ENCODE results near the gene ATE1. TPM values are rescaled to one million over a fixed set of nuclear protein-coding genes. Genes with fewer than 3 reads are reported as not detected.

ATE1 gene
- total and polyA plus RNA-seq, 10 of the 15 experiments (the other 5 are each of a cell fraction or from before 2014, with no cell fraction given): 4.3 to 22.7 (median 15.9) TPM

GRCh38 chr10:121974535-121975294 lies 46.9 kb upstream of the ATE1 start, which contains the start of gene NSMCE4A:
Gene NSMCE4A, minus strand, starts transcription at chr10:121975217. Its CDS starts 52 bp downstream, at chr10:121975165.
- Histone ChIP-seq H3K4me3 (peak within 1 kb of the TSS; percentile 95), H3K9me3 (replicated peaks; ENCODE audit: control insufficient read depth, insufficient read depth, low read length) (peaks cover 5% of the 10 kb centered on the region; the same call in 2 of the 3 replicates), H3K36me3 (ENCODE audit: control insufficient read depth in 2 of 2, insufficient read depth in 2 of 2, low read length in 1 of 2) (peaks cover 2 to 6% of the 10 kb centered on the region in 2 experiments; a peak in 3 of 4 replicates), H2AFZ (ENCODE audit: control insufficient read depth, low read depth, low read length) (peak within 1 kb of the TSS; percentile 84), H3K27me3 (replicated peaks in 1 of 2; ENCODE audit: control insufficient read depth in 2 of 2, insufficient read depth in 2 of 2, low read length in 1 of 2) (no peaks in the 10 kb centered on the region), H3K4me1 (ENCODE audit: control insufficient read depth, insufficient read depth, low read length) (no peaks in the 10 kb centered on the region), H3K9ac (ENCODE audit: control insufficient read depth, insufficient read depth, low read length) (peak within 1 kb of the TSS; percentile 92), H3K79me2 (ENCODE audit: control insufficient read depth, insufficient read depth, low read length) (peaks cover 21% of the 10 kb centered on the region), H3K27ac (ENCODE audit: control insufficient read depth, insufficient read depth) (peak within 1 kb of the TSS; percentile 89), H3K4me2 (ENCODE audit: control insufficient read depth, insufficient read depth) (peak within 1 kb of the TSS; percentile 80), H4K20me1 (ENCODE audit: control insufficient read depth, insufficient read depth) (no peaks in the 10 kb centered on the region)
- ChIA-PET POLR2A (interaction anchor here (1.0 to 1.7 kb wide), 2 partner anchors 46 to 57 kb away, joined by 3 read pairs; partner anchors contain the start of gene ATE1), SMC1A (ENCODE audit: uncharacterized antibody, unreplicated experiment) (no interaction called here), CTCF (interaction anchor here (0.8 kb wide), 2 partner anchors 68 to 74 kb away, joined by 3 read pairs; no protein-coding TSS in a partner anchor), RAD21 (ENCODE audit: unreplicated experiment) (no interaction called here)
- WGBS (ENCODE audit: insufficient coverage, insufficient replicate concordance, low lambda C conversion rate, missing lambda C conversion rate): under 1% methylated on average over 96 of the region's 101 CpGs
- in situ Hi-C loops (cut with MboI) (no loop called here), intact Hi-C loops (cut with micrococcal nuclease; ENCODE audit: unreplicated experiment) (loop anchor here (2.0 kb wide), 1 partner anchor 46 kb away; the partner anchor contains the start of gene ATE1)
- FAIRE-seq (no peak), DNase-seq (ENCODE audit: low read depth, low spot score) (peak; percentile 5), ATAC-seq (peak; percentile 93)
- BruUV-seq (replicated peaks): TSS peak; percentile 67
- TF ChIP-seq POLR2AphosphoS5 (IDR thresholded peaks at IDR 0.05; ENCODE audit: low read length) (peak; percentile 63), YY1 (IDR thresholded peaks at IDR 0.05; ENCODE audit: low read depth, low read length) (peak; percentile 80), TBL1XR1 (IDR thresholded peaks at IDR 0.05; ENCODE audit: low read depth, low read length) (no peak), CUX1 (IDR thresholded peaks at IDR 0.05; ENCODE audit: insufficient replicate concordance, low read depth, low read length) (no peak), BCL11A (IDR thresholded peaks at IDR 0.05; ENCODE audit: low read depth, low read length) (no peak), BMI1 (IDR thresholded peaks at IDR 0.05; ENCODE audit: borderline replicate concordance) (no peak), IKZF2 (IDR thresholded peaks at IDR 0.05) (no peak)
- TF ChIP-seq, protein P1, sequence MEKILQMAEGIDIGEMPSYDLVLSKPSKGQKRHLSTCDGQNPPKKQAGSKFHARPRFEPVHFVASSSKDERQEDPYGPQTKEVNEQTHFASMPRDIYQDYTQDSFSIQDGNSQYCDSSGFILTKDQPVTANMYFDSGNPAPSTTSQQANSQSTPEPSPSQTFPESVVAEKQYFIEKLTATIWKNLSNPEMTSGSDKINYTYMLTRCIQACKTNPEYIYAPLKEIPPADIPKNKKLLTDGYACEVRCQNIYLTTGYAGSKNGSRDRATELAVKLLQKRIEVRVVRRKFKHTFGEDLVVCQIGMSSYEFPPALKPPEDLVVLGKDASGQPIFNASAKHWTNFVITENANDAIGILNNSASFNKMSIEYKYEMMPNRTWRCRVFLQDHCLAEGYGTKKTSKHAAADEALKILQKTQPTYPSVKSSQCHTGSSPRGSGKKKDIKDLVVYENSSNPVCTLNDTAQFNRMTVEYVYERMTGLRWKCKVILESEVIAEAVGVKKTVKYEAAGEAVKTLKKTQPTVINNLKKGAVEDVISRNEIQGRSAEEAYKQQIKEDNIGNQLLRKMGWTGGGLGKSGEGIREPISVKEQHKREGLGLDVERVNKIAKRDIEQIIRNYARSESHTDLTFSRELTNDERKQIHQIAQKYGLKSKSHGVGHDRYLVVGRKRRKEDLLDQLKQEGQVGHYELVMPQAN (conservative IDR thresholded peaks at IDR 0.05): peak; percentile 67
- TF ChIP-seq, protein P2, sequence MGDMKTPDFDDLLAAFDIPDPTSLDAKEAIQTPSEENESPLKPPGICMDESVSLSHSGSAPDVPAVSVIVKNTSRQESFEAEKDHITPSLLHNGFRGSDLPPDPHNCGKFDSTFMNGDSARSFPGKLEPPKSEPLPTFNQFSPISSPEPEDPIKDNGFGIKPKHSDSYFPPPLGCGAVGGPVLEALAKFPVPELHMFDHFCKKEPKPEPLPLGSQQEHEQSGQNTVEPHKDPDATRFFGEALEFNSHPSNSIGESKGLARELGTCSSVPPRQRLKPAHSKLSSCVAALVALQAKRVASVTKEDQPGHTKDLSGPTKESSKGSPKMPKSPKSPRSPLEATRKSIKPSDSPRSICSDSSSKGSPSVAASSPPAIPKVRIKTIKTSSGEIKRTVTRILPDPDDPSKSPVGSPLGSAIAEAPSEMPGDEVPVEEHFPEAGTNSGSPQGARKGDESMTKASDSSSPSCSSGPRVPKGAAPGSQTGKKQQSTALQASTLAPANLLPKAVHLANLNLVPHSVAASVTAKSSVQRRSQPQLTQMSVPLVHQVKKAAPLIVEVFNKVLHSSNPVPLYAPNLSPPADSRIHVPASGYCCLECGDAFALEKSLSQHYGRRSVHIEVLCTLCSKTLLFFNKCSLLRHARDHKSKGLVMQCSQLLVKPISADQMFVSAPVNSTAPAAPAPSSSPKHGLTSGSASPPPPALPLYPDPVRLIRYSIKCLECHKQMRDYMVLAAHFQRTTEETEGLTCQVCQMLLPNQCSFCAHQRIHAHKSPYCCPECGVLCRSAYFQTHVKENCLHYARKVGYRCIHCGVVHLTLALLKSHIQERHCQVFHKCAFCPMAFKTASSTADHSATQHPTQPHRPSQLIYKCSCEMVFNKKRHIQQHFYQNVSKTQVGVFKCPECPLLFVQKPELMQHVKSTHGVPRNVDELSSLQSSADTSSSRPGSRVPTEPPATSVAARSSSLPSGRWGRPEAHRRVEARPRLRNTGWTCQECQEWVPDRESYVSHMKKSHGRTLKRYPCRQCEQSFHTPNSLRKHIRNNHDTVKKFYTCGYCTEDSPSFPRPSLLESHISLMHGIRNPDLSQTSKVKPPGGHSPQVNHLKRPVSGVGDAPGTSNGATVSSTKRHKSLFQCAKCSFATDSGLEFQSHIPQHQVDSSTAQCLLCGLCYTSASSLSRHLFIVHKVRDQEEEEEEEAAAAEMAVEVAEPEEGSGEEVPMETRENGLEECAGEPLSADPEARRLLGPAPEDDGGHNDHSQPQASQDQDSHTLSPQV (IDR thresholded peaks at IDR 0.05): 0 out of 2 replicates have a peak, but pooled peaks have one; percentile 46

Data from GM12878 (cell line).